ENCODE data around the gene HHATL. TPM values are rescaled to one million over a fixed set of nuclear protein-coding genes. Genes with fewer than 3 reads are reported as not detected.
"Not testable (repeated sequence)": the region's sequence is repeated elsewhere in the genome, so short reads cannot be mapped to it uniquely, and the experiment has no call there.

Gene HHATL
- total RNA-seq, 2 experiments from 2014 or later, result not detected

DNA sequence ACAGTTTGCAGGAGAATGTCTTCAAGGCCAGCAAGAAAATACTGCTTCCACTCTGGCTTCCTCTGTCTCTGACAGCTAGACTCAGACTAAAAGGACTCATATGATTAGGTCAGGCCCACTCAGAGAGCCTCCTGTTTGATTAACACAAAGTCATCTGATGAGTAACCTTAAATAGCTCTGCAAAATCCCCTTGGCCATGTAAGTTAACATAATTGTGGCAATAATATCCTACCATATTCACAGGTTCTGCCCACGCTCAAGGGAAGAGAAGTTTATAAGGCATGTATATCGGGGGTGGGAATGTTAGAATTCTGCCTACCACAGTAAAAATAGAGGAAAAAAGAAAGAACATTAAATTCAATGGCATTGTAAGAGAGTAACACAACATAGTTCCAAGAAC, 20.6 kb upstream of the HHATL start:
- intact Hi-C loops (cut with DNase I, micrococcal nuclease), result no loop called here
- no peaks in the 10 kb centered on the region for H3K4me1 Mint-ChIP-seq
- H3K36me3 Mint-ChIP-seq (ENCODE audit: low read depth), result no peaks in the 10 kb centered on the region
- ChIA-PET CTCF (interaction anchor here (0.6 to 1.7 kb wide), 2 partner anchors 21 to 197 kb away, joined by 4 to 5 read pairs; no protein-coding TSS in a partner anchor), POLR2A (no interaction called here)
- H3K4me3 Mint-ChIP-seq, result no peak overlapping the region
- peaks cover 4% of the 10 kb centered on the region for H3K27me3 Mint-ChIP-seq
- no peak overlapping the region for H3K27ac Mint-ChIP-seq
- ATAC-seq, result no peak
- no peaks in the 10 kb centered on the region for H3K9me3 Mint-ChIP-seq (ENCODE audit: low read depth)
- no peak for DNase-seq

DNA sequence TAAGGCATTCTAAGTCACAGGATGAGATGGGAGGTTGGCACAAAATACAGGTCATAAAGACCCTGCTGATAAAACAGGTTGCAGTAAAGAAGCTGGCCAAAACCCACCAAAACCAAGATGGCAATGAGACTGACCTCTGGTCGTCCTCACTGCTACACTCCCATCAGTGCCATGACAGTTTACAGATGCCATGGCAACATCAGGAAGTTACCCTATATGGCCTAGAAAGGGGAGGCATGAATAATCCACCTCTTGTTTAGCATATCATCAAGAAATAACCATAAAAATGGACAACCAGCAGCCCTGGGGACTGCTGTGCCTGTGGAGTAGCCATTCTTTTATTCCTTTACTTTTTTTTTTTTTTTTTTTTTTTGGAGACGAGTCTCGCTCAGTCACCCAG, 19.8 kb upstream of the HHATL start:
- H3K27me3 Mint-ChIP-seq; DNase-seq; H3K36me3 Mint-ChIP-seq (ENCODE audit: low read depth); H3K27ac Mint-ChIP-seq; H3K9me3 Mint-ChIP-seq (ENCODE audit: low read depth); H3K4me3 Mint-ChIP-seq; intact Hi-C loops (cut with DNase I, micrococcal nuclease); H3K4me1 Mint-ChIP-seq; ATAC-seq; POLR2A ChIA-PET: not testable (repeated sequence)
- CTCF ChIA-PET, result interaction anchor here (0.8 kb wide), 1 partner anchor 471 kb away, joined by 3 read pairs; no protein-coding TSS in a partner anchor

- POLR2A ChIA-PET, result no interaction called here
- no peak overlapping the region for H3K4me3 Mint-ChIP-seq
Observed at GRCh38 chr3:42721690-42722089, 19.1 kb upstream of the HHATL start.

GRCh38 chr3:42720126-42720525, 17.5 kb upstream of the HHATL start:
- no peak for ATAC-seq
- intact Hi-C loops (cut with DNase I, micrococcal nuclease), result no loop called here
- no peak for DNase-seq
- ChIA-PET CTCF (no interaction called here), POLR2A (no interaction called here)
- Mint-ChIP-seq H3K9me3 (ENCODE audit: low read depth) (no peaks in the 10 kb centered on the region), H3K27ac (no peak overlapping the region), H3K27me3 (peaks cover 4% of the 10 kb centered on the region), H3K36me3 (ENCODE audit: low read depth) (no peaks in the 10 kb centered on the region), H3K4me3 (no peak overlapping the region), H3K4me1 (no peaks in the 10 kb centered on the region)

More at GRCh38 chr3:42721690-42722089, 19.1 kb upstream of the HHATL start:
- CTCF ChIA-PET, result no interaction called here
- DNase-seq (no peak), ATAC-seq (no peak)
- intact Hi-C loops (cut with DNase I, micrococcal nuclease), result no loop called here
- no peaks in the 10 kb centered on the region for H3K4me1 Mint-ChIP-seq
- no peaks in the 10 kb centered on the region for H3K36me3 Mint-ChIP-seq (ENCODE audit: low read depth)
- H3K27ac Mint-ChIP-seq, result no peak overlapping the region
- H3K9me3 Mint-ChIP-seq (ENCODE audit: low read depth), result no peaks in the 10 kb centered on the region
- peaks cover 4% of the 10 kb centered on the region for H3K27me3 Mint-ChIP-seq

DNA sequence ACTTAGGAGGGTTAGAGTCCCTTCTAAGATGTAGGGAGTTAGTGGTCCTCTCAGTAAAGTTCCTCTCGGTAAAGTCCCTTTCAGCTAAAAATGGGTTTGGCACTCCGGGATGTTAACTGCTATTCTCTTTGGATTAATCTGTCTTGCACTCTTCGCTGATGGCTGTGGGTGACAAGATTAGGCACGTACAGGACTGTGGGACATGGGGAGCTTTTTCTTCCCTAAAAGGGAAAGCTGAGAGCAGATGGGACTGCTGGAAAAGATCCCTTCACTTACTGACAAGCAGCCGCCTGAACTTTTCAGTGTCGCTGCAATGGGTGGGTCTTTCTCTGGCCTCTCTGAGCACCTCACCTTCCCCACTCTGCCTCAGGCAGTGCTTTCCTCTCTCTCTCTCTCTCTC, 16.4 kb upstream of the HHATL start:
- H3K27me3 Mint-ChIP-seq, result peaks cover 3% of the 10 kb centered on the region

GRCh38 chr3:42718338-42718737, 15.7 kb upstream of the HHATL start:
- H3K4me1 Mint-ChIP-seq, result no peaks in the 10 kb centered on the region
- ChIA-PET CTCF (no interaction called here), POLR2A (no interaction called here)
- H3K27ac Mint-ChIP-seq, result no peak overlapping the region
- intact Hi-C loops (cut with DNase I, micrococcal nuclease), result no loop called here
- no peak overlapping the region for H3K4me3 Mint-ChIP-seq
- H3K9me3 Mint-ChIP-seq (ENCODE audit: low read depth), result no peaks in the 10 kb centered on the region
- DNase-seq (no peak), ATAC-seq (no peak)
- H3K27me3 Mint-ChIP-seq, result peaks cover 3% of the 10 kb centered on the region
- H3K36me3 Mint-ChIP-seq (ENCODE audit: low read depth), result no peaks in the 10 kb centered on the region

More for the DNA sequence above, 16.4 kb upstream of the HHATL start:
- Mint-ChIP-seq H3K4me3 (no peak overlapping the region), H3K4me1 (no peaks in the 10 kb centered on the region), H3K36me3 (ENCODE audit: low read depth) (no peaks in the 10 kb centered on the region), H3K9me3 (ENCODE audit: low read depth) (no peaks in the 10 kb centered on the region), H3K27ac (no peak overlapping the region)
- intact Hi-C loops (cut with DNase I, micrococcal nuclease), result no loop called here
- POLR2A ChIA-PET, result no interaction called here
- DNase-seq (no peak), ATAC-seq (no peak)
- CTCF ChIA-PET, result no interaction called here

DNA sequence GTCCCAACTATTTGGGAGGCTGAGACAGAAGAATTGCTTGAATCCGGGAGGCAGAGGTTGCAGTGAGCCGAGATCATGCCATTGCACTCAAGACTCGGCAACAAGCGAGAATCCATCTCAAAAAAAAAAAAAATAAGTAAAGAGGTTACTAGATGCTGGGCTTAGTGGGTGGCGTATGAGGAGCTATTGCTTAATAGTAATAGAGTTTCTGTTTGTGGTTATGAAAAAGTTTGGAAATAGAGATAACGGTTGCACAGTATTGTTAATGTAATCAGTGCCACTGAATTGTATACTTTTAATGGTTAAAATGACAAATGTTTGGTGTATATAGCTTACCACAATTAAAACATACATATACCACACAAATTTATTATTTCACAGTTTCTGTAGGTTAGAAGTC, 14.7 kb upstream of the HHATL start:
- Mint-ChIP-seq H3K4me1 (no peaks in the 10 kb centered on the region), H3K4me3 (no peak overlapping the region), H3K27ac (no peak overlapping the region), H3K36me3 (ENCODE audit: low read depth) (no peaks in the 10 kb centered on the region), H3K27me3 (peaks cover 3% of the 10 kb centered on the region), H3K9me3 (ENCODE audit: low read depth) (no peaks in the 10 kb centered on the region)
- CTCF ChIA-PET, result interaction anchor here (0.9 kb wide), 1 partner anchor 104 kb away, joined by 4 read pairs; no protein-coding TSS in a partner anchor
- ATAC-seq (no peak), DNase-seq (no peak)
- intact Hi-C loops (cut with DNase I, micrococcal nuclease), result no loop called here
- POLR2A ChIA-PET, result no interaction called here

- ATAC-seq (no peak), DNase-seq (no peak)
- ChIA-PET CTCF (interaction anchor here (0.9 kb wide), 1 partner anchor 31 kb away, joined by 3 read pairs; no protein-coding TSS in a partner anchor), POLR2A (no interaction called here)
- no peak overlapping the region for H3K4me3 Mint-ChIP-seq
- H3K4me1 Mint-ChIP-seq, result no peaks in the 10 kb centered on the region
- no peaks in the 10 kb centered on the region for H3K9me3 Mint-ChIP-seq (ENCODE audit: low read depth)
- intact Hi-C loops (cut with DNase I, micrococcal nuclease), result no loop called here
- no peak overlapping the region for H3K27ac Mint-ChIP-seq
- H3K36me3 Mint-ChIP-seq (ENCODE audit: low read depth), result no peaks in the 10 kb centered on the region
- peaks cover 2% of the 10 kb centered on the region for H3K27me3 Mint-ChIP-seq
Observed at GRCh38 chr3:42714171-42714852, 11.7 kb upstream of the HHATL start.

- ATAC-seq (no peak), DNase-seq (no peak)
- H3K36me3 Mint-ChIP-seq (ENCODE audit: low read depth), result no peaks in the 10 kb centered on the region
- no peaks in the 10 kb centered on the region for H3K9me3 Mint-ChIP-seq (ENCODE audit: low read depth)
- no peak overlapping the region for H3K4me3 Mint-ChIP-seq
- H3K27me3 Mint-ChIP-seq, result peaks cover 2% of the 10 kb centered on the region
- ChIA-PET CTCF (interaction anchor here (0.9 to 1.2 kb wide), 5 partner anchors 31 to 49 kb away, joined by 3 read pairs; no protein-coding TSS in a partner anchor), POLR2A (no interaction called here)
- intact Hi-C loops (cut with DNase I, micrococcal nuclease), result no loop called here
- H3K27ac Mint-ChIP-seq, result no peak overlapping the region
- H3K4me1 Mint-ChIP-seq, result no peaks in the 10 kb centered on the region
Observed at GRCh38 chr3:42713747-42714146, 11.1 kb upstream of the HHATL start.

- ChIA-PET POLR2A (no interaction called here), CTCF (interaction anchor here (0.7 to 1.2 kb wide), 7 partner anchors 23 to 170 kb away, joined by 3 to 4 read pairs (median 3); no protein-coding TSS in a partner anchor)
- Mint-ChIP-seq H3K36me3 (ENCODE audit: low read depth) (no peaks in the 10 kb centered on the region), H3K4me1 (no peaks in the 10 kb centered on the region), H3K4me3 (no peak overlapping the region), H3K27ac (no peak overlapping the region), H3K9me3 (ENCODE audit: low read depth) (no peaks in the 10 kb centered on the region), H3K27me3 (peaks cover 2% of the 10 kb centered on the region)
- intact Hi-C loops (cut with DNase I, micrococcal nuclease), result no loop called here
- no peak for DNase-seq
- ATAC-seq, result no peak
Observed at GRCh38 chr3:42712688-42713372, 10.2 kb upstream of the HHATL start.

- intact Hi-C loops (cut with DNase I, micrococcal nuclease), result no loop called here
- ATAC-seq (no peak), DNase-seq (no peak)
- CTCF ChIA-PET, result interaction anchor here (0.8 to 1.2 kb wide), 3 partner anchors 30 to 170 kb away, joined by 3 to 4 read pairs (median 4); no protein-coding TSS in a partner anchor
- Mint-ChIP-seq H3K27ac (no peak overlapping the region), H3K9me3 (ENCODE audit: low read depth) (no peaks in the 10 kb centered on the region), H3K36me3 (ENCODE audit: low read depth) (no peaks in the 10 kb centered on the region), H3K27me3 (peaks cover 2% of the 10 kb centered on the region), H3K4me3 (no peak overlapping the region), H3K4me1 (no peaks in the 10 kb centered on the region)
- POLR2A ChIA-PET, result no interaction called here
Observed at GRCh38 chr3:42712344-42712648, 9.7 kb upstream of the HHATL start.

All from activated CD4-positive, alpha-beta T cell treated with anti-CD3 and anti-CD28 coated beads for 36 hours (primary cell).